Measurements from ENCODE around the gene RNF212. TPM values are rescaled to one million over a fixed set of nuclear protein-coding genes. Genes with fewer than 3 reads are reported as not detected.
A peak's percentile ranks its signal among the peaks of the same experiment; 100 is the strongest.

Gene RNF212
- total RNA-seq, 1 experiment from 2014 or later: not detected

- no peaks in the 10 kb centered on the region for H3K9me3 ChIP-seq (ENCODE audit: low read length)
- H3K9ac ChIP-seq (ENCODE audit: low read length): no peak overlapping the region
- no peak overlapping the region for H3K4me2 ChIP-seq (ENCODE audit: low read length)
- H3K4me3 ChIP-seq (ENCODE audit: low read length): no peak overlapping the region
- ATAC-seq: no peak
- no peak overlapping the region for H2AFZ ChIP-seq (ENCODE audit: low read length)
- no peaks in the 10 kb centered on the region for H3K9me2 ChIP-seq (replicated peaks; ENCODE audit: low read length)
- ChIA-PET CTCF (no interaction called here), POLR2A (ENCODE audit: unreplicated experiment) (no interaction called here)
- no TSS peak for BruUV-seq (replicated peaks)
- H3F3A ChIP-seq (ENCODE audit: low read length, unreplicated experiment): no peaks in the 10 kb centered on the region
- no peaks in the 10 kb centered on the region for H3K79me2 ChIP-seq (ENCODE audit: low read length)
- H4K20me1 ChIP-seq (ENCODE audit: low read length): no peaks in the 10 kb centered on the region
- H3K27me3 ChIP-seq (ENCODE audit: low read length): peaks cover 26% of the 10 kb centered on the region
- H3K4me1 ChIP-seq (ENCODE audit: insufficient read depth, low read length): peaks cover 11% of the 10 kb centered on the region; the same call in 1 of the 2 replicates
- H3K36me3 ChIP-seq (ENCODE audit: low read depth, low read length): no peaks in the 10 kb centered on the region
- no peak for DNase-seq
- intact Hi-C loops (cut with micrococcal nuclease): no loop called here
- TF ChIP-seq EZH2phosphoT487 (IDR thresholded peaks at IDR 0.05; ENCODE audit: borderline replicate concordance, low read length) (no peak), EZH2 (IDR thresholded peaks at IDR 0.05; ENCODE audit: low read length, unreplicated experiment) (no peak)
- TF ChIP-seq, protein P1, sequence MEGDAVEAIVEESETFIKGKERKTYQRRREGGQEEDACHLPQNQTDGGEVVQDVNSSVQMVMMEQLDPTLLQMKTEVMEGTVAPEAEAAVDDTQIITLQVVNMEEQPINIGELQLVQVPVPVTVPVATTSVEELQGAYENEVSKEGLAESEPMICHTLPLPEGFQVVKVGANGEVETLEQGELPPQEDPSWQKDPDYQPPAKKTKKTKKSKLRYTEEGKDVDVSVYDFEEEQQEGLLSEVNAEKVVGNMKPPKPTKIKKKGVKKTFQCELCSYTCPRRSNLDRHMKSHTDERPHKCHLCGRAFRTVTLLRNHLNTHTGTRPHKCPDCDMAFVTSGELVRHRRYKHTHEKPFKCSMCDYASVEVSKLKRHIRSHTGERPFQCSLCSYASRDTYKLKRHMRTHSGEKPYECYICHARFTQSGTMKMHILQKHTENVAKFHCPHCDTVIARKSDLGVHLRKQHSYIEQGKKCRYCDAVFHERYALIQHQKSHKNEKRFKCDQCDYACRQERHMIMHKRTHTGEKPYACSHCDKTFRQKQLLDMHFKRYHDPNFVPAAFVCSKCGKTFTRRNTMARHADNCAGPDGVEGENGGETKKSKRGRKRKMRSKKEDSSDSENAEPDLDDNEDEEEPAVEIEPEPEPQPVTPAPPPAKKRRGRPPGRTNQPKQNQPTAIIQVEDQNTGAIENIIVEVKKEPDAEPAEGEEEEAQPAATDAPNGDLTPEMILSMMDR (conservative IDR thresholded peaks at IDR 0.05; ENCODE audit: low read depth, low read length): no peak
- H3K27ac ChIP-seq (ENCODE audit: low read length): no peak overlapping the region
Measured at GRCh38 chr4:1060621-1061020, 52.7 kb downstream of the RNF212 start.

DNA sequence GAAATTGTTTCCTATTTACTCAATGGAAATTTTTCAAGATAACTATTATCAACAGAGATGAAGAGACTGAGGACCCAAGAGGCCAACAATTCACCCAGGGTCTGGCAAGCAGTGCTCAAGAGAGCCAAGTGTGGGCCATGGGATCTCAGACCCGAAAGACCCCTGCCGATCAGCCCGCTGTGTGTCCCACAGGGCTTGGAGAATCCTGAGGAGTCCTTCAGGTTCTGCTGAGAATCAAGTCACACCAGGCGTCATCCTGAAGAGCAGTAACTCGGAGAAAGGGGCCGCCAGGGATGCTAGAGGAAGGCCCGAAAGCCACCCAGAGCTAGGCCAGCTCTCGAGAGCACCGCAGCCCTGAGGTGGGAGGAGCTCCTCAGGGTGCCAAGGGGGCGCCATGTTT, 53.2 kb downstream of the RNF212 start:
- Histone ChIP-seq H3K9ac (ENCODE audit: low read length) (no peak overlapping the region), H3K4me3 (ENCODE audit: low read length) (no peak overlapping the region), H3K79me2 (ENCODE audit: low read length) (no peaks in the 10 kb centered on the region), H3K36me3 (ENCODE audit: low read depth, low read length) (no peaks in the 10 kb centered on the region), H3K9me2 (replicated peaks; ENCODE audit: low read length) (no peaks in the 10 kb centered on the region), H3K4me1 (ENCODE audit: insufficient read depth, low read length) (peaks cover 11% of the 10 kb centered on the region; the same call in 1 of the 2 replicates), H3K9me3 (ENCODE audit: low read length) (no peaks in the 10 kb centered on the region), H3K27ac (ENCODE audit: low read length) (no peak overlapping the region), H3K27me3 (ENCODE audit: low read length) (peaks cover 30% of the 10 kb centered on the region), H4K20me1 (ENCODE audit: low read length) (no peaks in the 10 kb centered on the region), H3F3A (ENCODE audit: low read length, unreplicated experiment) (no peaks in the 10 kb centered on the region), H2AFZ (ENCODE audit: low read length) (no peak overlapping the region), H3K4me2 (ENCODE audit: low read length) (no peak overlapping the region)
- DNase-seq (no peak), ATAC-seq (no peak)
- intact Hi-C loops (cut with micrococcal nuclease): no loop called here
- BruUV-seq (replicated peaks): no TSS peak
- TF ChIP-seq, protein P1 (conservative IDR thresholded peaks at IDR 0.05; ENCODE audit: low read depth, low read length): no peak
- no peak for TF ChIP-seq EZH2phosphoT487 (IDR thresholded peaks at IDR 0.05; ENCODE audit: borderline replicate concordance, low read length)
- TF ChIP-seq EZH2 (IDR thresholded peaks at IDR 0.05; ENCODE audit: low read length, unreplicated experiment): no peak
- ChIA-PET CTCF (no interaction called here), POLR2A (ENCODE audit: unreplicated experiment) (no interaction called here)

GRCh38 chr4:1058997-1059665, 54.2 kb downstream of the RNF212 start:
- no peaks in the 10 kb centered on the region for H3K79me2 ChIP-seq (ENCODE audit: low read length)

More at GRCh38 chr4:1058997-1059665, 54.2 kb downstream of the RNF212 start:
- DNase-seq: no peak
- Histone ChIP-seq H3K9me2 (replicated peaks; ENCODE audit: low read length) (no peaks in the 10 kb centered on the region), H3K4me1 (ENCODE audit: insufficient read depth, low read length) (peaks cover 11% of the 10 kb centered on the region; the same call in 1 of the 2 replicates), H2AFZ (ENCODE audit: low read length) (0 out of 2 replicates have a peak overlapping the region, but pooled peaks have one; percentile 36), H3K9me3 (ENCODE audit: low read length) (no peaks in the 10 kb centered on the region), H3K27me3 (ENCODE audit: low read length) (peaks cover 30% of the 10 kb centered on the region), H3F3A (ENCODE audit: low read length, unreplicated experiment) (no peaks in the 10 kb centered on the region), H3K27ac (ENCODE audit: low read length) (no peak overlapping the region), H3K36me3 (ENCODE audit: low read depth, low read length) (no peaks in the 10 kb centered on the region), H3K9ac (ENCODE audit: low read length) (no peak overlapping the region), H3K4me2 (ENCODE audit: low read length) (peak overlapping the region; percentile 65), H4K20me1 (ENCODE audit: low read length) (no peaks in the 10 kb centered on the region), H3K4me3 (ENCODE audit: low read length) (no peak overlapping the region)
- ATAC-seq: peak; percentile 16; the same call in 1 of the 2 replicates
- no TSS peak for BruUV-seq (replicated peaks)
- TF ChIP-seq, protein P1 (conservative IDR thresholded peaks at IDR 0.05; ENCODE audit: low read depth, low read length): no peak
- ChIA-PET CTCF (no interaction called here), POLR2A (ENCODE audit: unreplicated experiment) (no interaction called here)
- intact Hi-C loops (cut with micrococcal nuclease): no loop called here
